ENCODE data around the gene KRT26. TPM values are rescaled to one million over a fixed set of nuclear protein-coding genes. Genes with fewer than 3 reads are reported as not detected.

KRT26 gene
- total and polyA plus RNA-seq, 9 donors = not detected

DNA sequence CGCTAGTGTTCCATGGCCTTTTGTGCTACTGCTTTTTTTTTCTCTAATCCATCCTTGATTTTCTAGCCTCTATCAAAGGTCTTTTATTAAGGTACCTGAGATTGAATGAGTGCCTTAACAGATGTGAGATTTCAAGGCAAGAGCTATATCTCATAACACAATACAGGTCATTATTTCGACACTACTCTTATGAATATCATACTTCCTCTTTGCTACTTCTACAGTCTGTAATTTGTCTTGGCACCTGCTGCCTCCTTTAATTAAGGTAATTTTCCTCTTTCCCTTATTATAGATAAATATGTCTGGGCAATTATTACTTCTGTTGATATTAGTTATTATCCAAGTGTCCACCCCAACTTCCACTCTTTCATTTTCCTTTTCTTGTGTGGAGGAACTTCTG is 22.5 kb upstream of the KRT26 start:
- DNase-seq = no peak
- peaks cover 1% of the 10 kb centered on the region for H3K4me1 ChIP-seq (ENCODE audit: insufficient read depth)
- H3K27me3 ChIP-seq = no peaks in the 10 kb centered on the region
- H3K4me3 ChIP-seq = no peak overlapping the region
- no peak for TF ChIP-seq EP300 (IDR thresholded peaks at IDR 0.05)
- TF ChIP-seq, protein P1, sequence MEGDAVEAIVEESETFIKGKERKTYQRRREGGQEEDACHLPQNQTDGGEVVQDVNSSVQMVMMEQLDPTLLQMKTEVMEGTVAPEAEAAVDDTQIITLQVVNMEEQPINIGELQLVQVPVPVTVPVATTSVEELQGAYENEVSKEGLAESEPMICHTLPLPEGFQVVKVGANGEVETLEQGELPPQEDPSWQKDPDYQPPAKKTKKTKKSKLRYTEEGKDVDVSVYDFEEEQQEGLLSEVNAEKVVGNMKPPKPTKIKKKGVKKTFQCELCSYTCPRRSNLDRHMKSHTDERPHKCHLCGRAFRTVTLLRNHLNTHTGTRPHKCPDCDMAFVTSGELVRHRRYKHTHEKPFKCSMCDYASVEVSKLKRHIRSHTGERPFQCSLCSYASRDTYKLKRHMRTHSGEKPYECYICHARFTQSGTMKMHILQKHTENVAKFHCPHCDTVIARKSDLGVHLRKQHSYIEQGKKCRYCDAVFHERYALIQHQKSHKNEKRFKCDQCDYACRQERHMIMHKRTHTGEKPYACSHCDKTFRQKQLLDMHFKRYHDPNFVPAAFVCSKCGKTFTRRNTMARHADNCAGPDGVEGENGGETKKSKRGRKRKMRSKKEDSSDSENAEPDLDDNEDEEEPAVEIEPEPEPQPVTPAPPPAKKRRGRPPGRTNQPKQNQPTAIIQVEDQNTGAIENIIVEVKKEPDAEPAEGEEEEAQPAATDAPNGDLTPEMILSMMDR (IDR thresholded peaks at IDR 0.05) = no peak
- TF ChIP-seq POLR2A (IDR thresholded peaks at IDR 0.05) = no peak
- no peaks in the 10 kb centered on the region for H3K36me3 ChIP-seq
- no peaks in the 10 kb centered on the region for H3K9me3 ChIP-seq
- intact Hi-C loops (cut with DNase I) = loop anchor here in 2 of 4 donors (5.0 to 10.0 kb wide), 2 partner anchors 170 to 177 kb away; no protein-coding TSS in a partner anchor
- 87 to 91% (median 87%) methylated on average over 2 of the region's 2 CpGs for WGBS, 3 donors
- H3K27ac ChIP-seq = no peak overlapping the region

DNA sequence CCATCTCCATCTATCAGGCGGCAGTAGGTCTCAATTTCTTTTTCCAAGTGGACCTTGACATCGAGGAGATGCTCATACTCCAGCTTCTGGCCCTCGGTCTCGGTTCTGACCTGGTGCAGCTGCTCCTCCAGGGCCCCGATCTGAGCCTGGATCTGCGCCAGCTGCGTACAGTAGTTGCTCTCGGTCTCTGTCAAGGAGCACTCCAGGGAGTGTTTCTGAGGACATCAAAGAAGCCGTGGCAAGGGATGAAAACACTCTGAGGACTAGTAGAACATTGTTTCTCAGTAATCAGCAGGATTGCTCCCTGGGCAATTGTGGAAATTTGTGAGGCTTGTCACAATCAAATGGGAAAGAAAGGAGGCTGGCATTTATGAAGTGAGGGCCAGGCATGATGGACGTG is 21.8 kb upstream of the KRT26 start:
- peaks cover 1% of the 10 kb centered on the region for H3K4me1 ChIP-seq (ENCODE audit: insufficient read depth)
- H3K27ac ChIP-seq = no peak overlapping the region
- H3K9me3 ChIP-seq = no peaks in the 10 kb centered on the region
- TF ChIP-seq, protein P1 (IDR thresholded peaks at IDR 0.05) = no peak
- TF ChIP-seq POLR2A (IDR thresholded peaks at IDR 0.05) (no peak), EP300 (IDR thresholded peaks at IDR 0.05) (no peak)
- intact Hi-C loops (cut with DNase I) = loop anchor here in 2 of 4 donors (5.0 to 10.0 kb wide), 2 partner anchors 169 to 177 kb away; no protein-coding TSS in a partner anchor
- no peaks in the 10 kb centered on the region for H3K36me3 ChIP-seq
- no peaks in the 10 kb centered on the region for H3K27me3 ChIP-seq
- no peak for DNase-seq
- no peak overlapping the region for H3K4me3 ChIP-seq
- WGBS, 3 donors = 27 to 39% (median 28%) methylated on average over 10 of the region's 10 CpGs

DNA sequence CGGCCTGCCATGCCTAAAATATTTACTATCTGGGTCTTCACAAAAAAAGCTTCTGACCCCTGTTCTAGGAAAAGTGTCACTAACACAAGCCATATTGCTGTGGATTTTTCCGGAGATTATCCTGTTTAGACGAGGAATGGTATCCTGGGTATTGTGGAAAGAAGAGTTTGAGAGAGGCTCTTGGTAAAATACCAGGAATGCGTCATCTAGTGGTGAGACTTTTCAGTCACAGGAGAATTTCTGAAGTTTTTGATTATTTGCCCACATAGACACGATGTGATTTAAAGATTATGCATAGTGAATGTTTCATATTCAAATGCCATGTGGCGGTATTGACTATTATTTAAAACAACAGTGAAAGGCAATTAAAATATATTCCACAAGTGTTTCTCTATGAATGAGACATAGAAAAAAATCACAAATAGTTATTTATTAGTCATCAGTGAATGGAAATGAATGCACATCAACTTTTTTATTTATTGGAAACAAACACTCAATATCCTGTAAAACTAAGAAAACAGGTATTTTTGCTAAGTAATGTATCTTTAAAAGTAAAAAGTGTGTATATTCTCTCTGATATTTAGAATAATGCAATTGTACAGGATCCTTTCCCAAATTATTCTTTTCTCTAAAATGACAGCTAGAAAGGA is 19.9 kb upstream of the KRT26 start:
- Histone ChIP-seq H3K4me3 (no peak overlapping the region), H3K36me3 (no peaks in the 10 kb centered on the region), H3K27ac (no peak overlapping the region), H3K4me1 (ENCODE audit: insufficient read depth) (peaks cover 1% of the 10 kb centered on the region), H3K27me3 (no peaks in the 10 kb centered on the region), H3K9me3 (no peaks in the 10 kb centered on the region)
- no peak for DNase-seq
- 23 to 30% (median 25%) methylated on average over 6 of the region's 6 CpGs for WGBS, 3 donors
- intact Hi-C loops (cut with DNase I) = loop anchor here in 2 of 4 donors (5.0 to 10.0 kb wide), 2 partner anchors 167 to 175 kb away; no protein-coding TSS in a partner anchor
- no peak for TF ChIP-seq EP300 (IDR thresholded peaks at IDR 0.05)
- TF ChIP-seq, protein P1 (IDR thresholded peaks at IDR 0.05) = peak in 2 of 3 donors; percentile 21 to 49

DNA sequence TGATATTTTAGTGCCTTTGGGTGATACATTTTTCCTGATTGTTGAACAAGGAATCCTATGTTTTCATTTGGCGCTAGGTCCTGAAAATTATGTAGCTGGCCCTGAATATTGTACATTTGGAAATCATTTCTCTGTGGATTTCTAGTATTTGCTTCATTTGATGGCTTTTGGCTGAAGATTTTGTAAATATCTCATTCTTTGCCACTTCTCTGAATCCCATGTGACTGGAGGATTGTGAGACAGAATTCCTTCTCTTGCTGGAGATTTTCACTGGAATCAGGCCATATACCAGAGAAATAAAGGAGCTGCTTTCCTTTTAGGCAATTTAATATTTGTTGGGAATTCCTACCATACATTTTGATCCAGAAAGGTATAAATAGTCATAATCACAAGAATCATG is 19.1 kb upstream of the KRT26 start:
- TF ChIP-seq, protein P1 (IDR thresholded peaks at IDR 0.05) = no peak
- no peak for TF ChIP-seq POLR2A (IDR thresholded peaks at IDR 0.05)
- TF ChIP-seq EP300 (IDR thresholded peaks at IDR 0.05) = no peak
- intact Hi-C loops (cut with DNase I) = loop anchor here in 2 of 4 donors (5.0 to 10.0 kb wide), 2 partner anchors 166 to 174 kb away; no protein-coding TSS in a partner anchor
- Histone ChIP-seq H3K9me3 (no peaks in the 10 kb centered on the region), H3K4me1 (ENCODE audit: insufficient read depth) (peaks cover 1% of the 10 kb centered on the region), H3K27ac (no peak overlapping the region), H3K4me3 (no peak overlapping the region), H3K27me3 (no peaks in the 10 kb centered on the region), H3K36me3 (no peaks in the 10 kb centered on the region)
- no peak for DNase-seq
- WGBS, 3 donors = 12 to 26% (median 18%) methylated on average over 1 of the region's 1 CpG

All from ovary (tissue), 9 donors.